PFSK-1 (cell line): ENCODE data around the gene PPIA.

Experiments used
- FOXP2 ChIP-seq: optimal IDR thresholded peaks from 2 replicates; pipeline ENCODE3; 2011; ENCODE audit warnings: borderline replicate concordance, control low read depth, inconsistent platforms; ENCODE audit not compliant: insufficient read depth; ENCODE audit errors: extremely low read length, extremely low read depth
- POLR2AphosphoS5 ChIP-seq: IDR thresholded peaks from 2 replicates; pipeline ENCODE4 v1.6.1; 2012; ENCODE audit warnings: low read depth, mild to moderate bottlenecking, control low read depth, low read length, moderate library complexity
- SIN3A ChIP-seq: IDR thresholded peaks from 2 replicates; pipeline ENCODE4 v1.6.1; 2012; ENCODE audit warnings: mild to moderate bottlenecking, low read length, moderate library complexity, borderline replicate concordance; ENCODE audit not compliant: insufficient read depth
- TAF1 ChIP-seq: IDR thresholded peaks from 2 replicates; pipeline ENCODE4 v1.6.1; 2012; ENCODE audit warnings: low read length, control low read depth, borderline replicate concordance; ENCODE audit not compliant: insufficient read depth

- no peak for TF ChIP-seq TAF1
- TF ChIP-seq POLR2AphosphoS5: no peak
- TF ChIP-seq SIN3A: no peak
- no peak for TF ChIP-seq FOXP2
Observed at GRCh38 chr7:44776211-44776610, 20.3 kb upstream of the PPIA start.
